CD4-positive, alpha-beta T cell (primary cell): ENCODE results near the gene SIAH1. TPM values are rescaled to one million over a fixed set of nuclear protein-coding genes. Genes with fewer than 3 reads are reported as not detected.

Source experiments
- ATAC-seq: fragments of 200-7000 bp; cut with Tn5 transposase; one replicate; pipeline ENCODE4 v1.10.0; 2022; ENCODE audit warnings: mild to moderate bottlenecking; ENCODE audit not compliant: poor library complexity
- CTCF ChIA-PET: fragments of 350-600 bp; sonication (Branson Sonifier 250); formaldehyde crosslinking; loops from one replicate; lab custom pipeline; 2021; ENCODE audit warnings: antibody characterized with exemption, inconsistent platforms; lab: Charles Lee
- POLR2A ChIA-PET: fragments of 350-600 bp; sonication (Branson Sonifier 250); formaldehyde crosslinking; loops from one replicate; lab custom pipeline; 2021; ENCODE audit warnings: antibody characterized with exemption, inconsistent platforms; lab: Charles Lee
- DNase-seq, 14 experiments: peaks; one replicate each; pipeline ENCODE4 v3.0.0-alpha.2; 2013 to 2020; ENCODE audit warnings: mixed read lengths in 2 of 14
- H3K27ac ChIP-seq, 2 donors: one replicate each; pipeline versions ENCODE4 v1.5.1 to v1.7.0; 2013; ENCODE audit warnings: low read length in 2 of 2, low read depth in 1 of 2, mild to moderate bottlenecking in 1 of 2
- H3K27me3 ChIP-seq, 2 experiments: 1 replicate in 1 of 2; 2 replicates in 1 of 2; pipeline versions ENCODE4 v1.6.1 to v1.7.0; 2013; ENCODE audit warnings: low read length in 2 of 2, control low read depth in 1 of 2, mild to moderate bottlenecking in 1 of 2, moderate library complexity in 1 of 2; ENCODE audit not compliant: insufficient read depth in 2 of 2, control insufficient read depth in 1 of 2
- H3K36me3 ChIP-seq: one replicate; pipeline ENCODE4 v1.6.1; 2013; ENCODE audit warnings: low read length, control low read depth; ENCODE audit not compliant: insufficient read depth
- H3K4me1 ChIP-seq: one replicate; pipeline ENCODE4 v1.6.1; 2013; ENCODE audit warnings: low read length, control low read depth; ENCODE audit not compliant: insufficient read depth
- H3K4me3 ChIP-seq: one replicate; pipeline ENCODE4 v1.5.1; 2013; ENCODE audit warnings: mild to moderate bottlenecking, low read length, moderate library complexity
- H3K9me3 ChIP-seq, 2 experiments: 1 replicate in 1 of 2; 2 replicates in 1 of 2; pipeline versions ENCODE4 v1.6.1 to v1.7.0; 2013; ENCODE audit warnings: low read length in 2 of 2, mild to moderate bottlenecking in 2 of 2, control low read depth in 1 of 2, moderate library complexity in 1 of 2; ENCODE audit not compliant: control insufficient read depth in 1 of 2, insufficient read depth in 1 of 2
- H3K27ac Mint-ChIP-seq: one replicate; pipeline ENCODE4 v1.8.0; 2020; ENCODE audit warnings: mixed read lengths
- H3K27me3 Mint-ChIP-seq: one replicate; pipeline ENCODE4 v1.8.0; 2021; ENCODE audit warnings: mixed read lengths
- H3K36me3 Mint-ChIP-seq: one replicate; pipeline ENCODE4 v1.8.0; 2021; ENCODE audit warnings: low read depth, mixed read lengths
- H3K4me1 Mint-ChIP-seq: one replicate; pipeline ENCODE4 v1.8.0; 2021; ENCODE audit warnings: low read depth, mixed read lengths
- H3K4me3 Mint-ChIP-seq: one replicate; pipeline ENCODE4 v1.8.0; 2020; ENCODE audit warnings: mild to moderate bottlenecking, mixed read lengths
- H3K9me3 Mint-ChIP-seq: one replicate; pipeline ENCODE4 v1.8.0; 2020; ENCODE audit warnings: mixed read lengths
- intact Hi-C, 2 experiments: fragments of 100-400 bp; cut with DNase I in 1 of 2; cut with micrococcal nuclease in 1 of 2; formaldehyde crosslinking; loops; one replicate each; pipeline versions ENCODE4 v1.15.1 to v1.9.0; 2023 to 2025; cut with DNase I, micrococcal nuclease
- total RNA-seq, 174 experiments: library from RNA in 2 of 174; stranded (reverse) in 2 of 174; gene quantifications; one replicate each; pipeline ENCODE4 v1.2.3 and lab custom pipeline; 2021 to 2026
- TF ChIP-seq, protein P1 (sequence below): fragments of 200-600 bp; IDR thresholded peaks from one replicate; pipeline ENCODE4 v1.8.0; 2022; ENCODE audit warnings: antibody characterized with exemption, mild to moderate bottlenecking

Gene SIAH1
- total RNA-seq, 2 experiments from 2014 or later = 40.9 to 43.0 TPM

GRCh38 chr16:48329138-48329537 lies 56.1 kb downstream of the SIAH1 start:
- H3K9me3 Mint-ChIP-seq = no peaks in the 10 kb centered on the region
- peaks cover 70% of the 10 kb centered on the region for H3K36me3 Mint-ChIP-seq
- no peaks in the 10 kb centered on the region for H3K9me3 ChIP-seq
- DNase-seq (no peak), ATAC-seq (no peak)
- POLR2A ChIA-PET = no interaction called here
- intact Hi-C loops = no loop called here
- no peak overlapping the region for H3K4me3 Mint-ChIP-seq
- H3K27me3 Mint-ChIP-seq = no peaks in the 10 kb centered on the region
- no peak overlapping the region for H3K27ac Mint-ChIP-seq
- CTCF ChIA-PET = no interaction called here
- H3K4me1 ChIP-seq = no peaks in the 10 kb centered on the region
- H3K27me3 ChIP-seq = no peaks in the 10 kb centered on the region
- TF ChIP-seq, protein P1, sequence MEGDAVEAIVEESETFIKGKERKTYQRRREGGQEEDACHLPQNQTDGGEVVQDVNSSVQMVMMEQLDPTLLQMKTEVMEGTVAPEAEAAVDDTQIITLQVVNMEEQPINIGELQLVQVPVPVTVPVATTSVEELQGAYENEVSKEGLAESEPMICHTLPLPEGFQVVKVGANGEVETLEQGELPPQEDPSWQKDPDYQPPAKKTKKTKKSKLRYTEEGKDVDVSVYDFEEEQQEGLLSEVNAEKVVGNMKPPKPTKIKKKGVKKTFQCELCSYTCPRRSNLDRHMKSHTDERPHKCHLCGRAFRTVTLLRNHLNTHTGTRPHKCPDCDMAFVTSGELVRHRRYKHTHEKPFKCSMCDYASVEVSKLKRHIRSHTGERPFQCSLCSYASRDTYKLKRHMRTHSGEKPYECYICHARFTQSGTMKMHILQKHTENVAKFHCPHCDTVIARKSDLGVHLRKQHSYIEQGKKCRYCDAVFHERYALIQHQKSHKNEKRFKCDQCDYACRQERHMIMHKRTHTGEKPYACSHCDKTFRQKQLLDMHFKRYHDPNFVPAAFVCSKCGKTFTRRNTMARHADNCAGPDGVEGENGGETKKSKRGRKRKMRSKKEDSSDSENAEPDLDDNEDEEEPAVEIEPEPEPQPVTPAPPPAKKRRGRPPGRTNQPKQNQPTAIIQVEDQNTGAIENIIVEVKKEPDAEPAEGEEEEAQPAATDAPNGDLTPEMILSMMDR = no peak
- no peak overlapping the region for H3K4me3 ChIP-seq
- H3K36me3 ChIP-seq = peaks cover 23% of the 10 kb centered on the region
- no peak overlapping the region for H3K27ac ChIP-seq
- H3K4me1 Mint-ChIP-seq = peaks cover 40% of the 10 kb centered on the region

GRCh38 chr16:48326915-48327314 lies 58.3 kb downstream of the SIAH1 start:
- H3K27ac Mint-ChIP-seq = no peak overlapping the region
- CTCF ChIA-PET = no interaction called here

GRCh38 chr16:48323783-48324775 lies 61.1 kb downstream of the SIAH1 start:
- peaks cover 53% of the 10 kb centered on the region for H3K4me1 Mint-ChIP-seq
- CTCF ChIA-PET = no interaction called here
- TF ChIP-seq, protein P1 = no peak
- H3K36me3 Mint-ChIP-seq = peaks cover 58% of the 10 kb centered on the region
- H3K4me3 Mint-ChIP-seq = no peak overlapping the region
- H3K27me3 Mint-ChIP-seq = no peaks in the 10 kb centered on the region
- intact Hi-C loops = no loop called here
- POLR2A ChIA-PET = no interaction called here
- H3K27ac ChIP-seq = no peak overlapping the region
- H3K9me3 Mint-ChIP-seq = no peaks in the 10 kb centered on the region
- H3K9me3 ChIP-seq = no peaks in the 10 kb centered on the region
- H3K4me3 ChIP-seq = no peak overlapping the region
- no peaks in the 10 kb centered on the region for H3K27me3 ChIP-seq
- DNase-seq = no peak
- H3K36me3 ChIP-seq = peaks cover 31% of the 10 kb centered on the region
- no peak overlapping the region for H3K27ac Mint-ChIP-seq
- ATAC-seq = no peak
- H3K4me1 ChIP-seq = peaks cover 8% of the 10 kb centered on the region

More at GRCh38 chr16:48326915-48327314, 58.3 kb downstream of the SIAH1 start:
- peaks cover 70% of the 10 kb centered on the region for H3K36me3 Mint-ChIP-seq
- peaks cover 23% of the 10 kb centered on the region for H3K36me3 ChIP-seq
- ATAC-seq (no peak), DNase-seq (no peak)
- no peak overlapping the region for H3K27ac ChIP-seq
- no peaks in the 10 kb centered on the region for H3K27me3 Mint-ChIP-seq
- no peaks in the 10 kb centered on the region for H3K4me1 ChIP-seq
- H3K9me3 Mint-ChIP-seq = no peaks in the 10 kb centered on the region
- H3K4me3 ChIP-seq = no peak overlapping the region
- TF ChIP-seq, protein P1 = no peak
- no peak overlapping the region for H3K4me3 Mint-ChIP-seq
- no peaks in the 10 kb centered on the region for H3K9me3 ChIP-seq
- intact Hi-C loops = no loop called here
- H3K4me1 Mint-ChIP-seq = peaks cover 51% of the 10 kb centered on the region
- no peaks in the 10 kb centered on the region for H3K27me3 ChIP-seq
- POLR2A ChIA-PET = no interaction called here
